GOT3 (cell line): ENCODE results near the gene NAPSA.
"Not testable (repeated sequence)": the region's sequence is repeated elsewhere in the genome, so short reads cannot be mapped to it uniquely, and the experiment has no call there.

Experiments used
- DNase-seq: peaks from one replicate; lab custom pipeline; 2025; ENCODE audit warnings: mixed read lengths; lab: John Stamatoyannopoulos, UW

The NAPSA gene

GRCh38 chr19:50331221-50331993, 34.0 kb downstream of the NAPSA start:
- DNase-seq = no peak

GRCh38 chr19:50330365-50331078, 34.9 kb downstream of the NAPSA start:
- DNase-seq = no peak

GRCh38 chr19:50329926-50330294, 35.5 kb downstream of the NAPSA start:
- not testable (repeated sequence) for DNase-seq

GRCh38 chr19:50329146-50329925, 36.1 kb downstream of the NAPSA start, which contains the start of gene KCNC3:
Gene KCNC3, minus strand, starts transcription at chr19:50329377. Its CDS starts 295 bp downstream, at chr19:50329082.
- peak; percentile 73 for DNase-seq

GRCh38 chr19:50328873-50329145, 36.6 kb downstream of the NAPSA start:
- DNase-seq = no peak

- no peak for DNase-seq
These were observed 37.1 kb downstream of the NAPSA start for GRCh38 chr19:50328224-50328872.

- DNase-seq = no peak
These were observed 37.8 kb downstream of the NAPSA start for GRCh38 chr19:50327461-50328223.

- no peak for DNase-seq
These were observed 38.4 kb downstream of the NAPSA start for GRCh38 chr19:50327013-50327412.

GRCh38 chr19:50326101-50326664, 39.3 kb downstream of the NAPSA start:
- DNase-seq = no peak

GRCh38 chr19:50325310-50326100, 39.9 kb downstream of the NAPSA start:
- DNase-seq = peak; percentile 30

GRCh38 chr19:50324331-50324730, 41.1 kb downstream of the NAPSA start:
- DNase-seq = no peak

- no peak for DNase-seq
These were observed 41.7 kb downstream of the NAPSA start for GRCh38 chr19:50323782-50324133.

- no peak for DNase-seq
These were observed 42.3 kb downstream of the NAPSA start for GRCh38 chr19:50322931-50323781.

GRCh38 chr19:50322234-50322633, 43.2 kb downstream of the NAPSA start:
- no peak for DNase-seq

- DNase-seq = no peak
These were observed 43.6 kb downstream of the NAPSA start for GRCh38 chr19:50321831-50322230.

- no peak for DNase-seq
These were observed 44.8 kb downstream of the NAPSA start for GRCh38 chr19:50320596-50320995.

- DNase-seq = no peak
These were observed 45.4 kb downstream of the NAPSA start for GRCh38 chr19:50320051-50320450.

- DNase-seq = no peak
These were observed 46.3 kb downstream of the NAPSA start for GRCh38 chr19:50319156-50319555.

- DNase-seq = no peak
These were observed 47.0 kb downstream of the NAPSA start for GRCh38 chr19:50318438-50318837.

- no peak for DNase-seq
These were observed 48.3 kb downstream of the NAPSA start for GRCh38 chr19:50317115-50317514.
